Activated gamma-delta T cell (primary cell): ENCODE data around the gene TMEM8B.

ENCODE experiments used
- DNase-seq: peaks from one replicate; lab custom pipeline; 2025; lab: John Stamatoyannopoulos, UW

TMEM8B gene

DNA sequence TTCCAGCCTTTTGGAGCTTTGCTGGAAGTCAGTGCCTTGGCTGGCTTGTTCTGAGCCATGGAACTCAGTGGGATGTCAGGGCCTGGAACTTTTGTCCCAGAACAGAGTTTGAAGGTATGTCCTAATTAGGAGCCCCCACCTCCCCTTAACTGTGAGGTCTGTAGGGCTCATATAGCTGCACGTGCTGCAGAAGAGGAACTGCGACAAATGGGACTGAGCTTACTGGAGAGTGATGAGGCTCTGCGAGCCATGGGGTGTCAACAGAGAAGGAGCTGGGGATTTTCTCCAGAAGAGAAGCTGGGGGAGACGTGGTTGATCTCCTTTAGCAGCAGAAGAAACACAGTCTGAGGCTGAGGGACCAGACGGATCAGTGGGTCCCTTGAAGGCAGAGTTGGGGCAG lies 10.9 kb downstream of the TMEM8B start:
- DNase-seq, result no peak

DNA sequence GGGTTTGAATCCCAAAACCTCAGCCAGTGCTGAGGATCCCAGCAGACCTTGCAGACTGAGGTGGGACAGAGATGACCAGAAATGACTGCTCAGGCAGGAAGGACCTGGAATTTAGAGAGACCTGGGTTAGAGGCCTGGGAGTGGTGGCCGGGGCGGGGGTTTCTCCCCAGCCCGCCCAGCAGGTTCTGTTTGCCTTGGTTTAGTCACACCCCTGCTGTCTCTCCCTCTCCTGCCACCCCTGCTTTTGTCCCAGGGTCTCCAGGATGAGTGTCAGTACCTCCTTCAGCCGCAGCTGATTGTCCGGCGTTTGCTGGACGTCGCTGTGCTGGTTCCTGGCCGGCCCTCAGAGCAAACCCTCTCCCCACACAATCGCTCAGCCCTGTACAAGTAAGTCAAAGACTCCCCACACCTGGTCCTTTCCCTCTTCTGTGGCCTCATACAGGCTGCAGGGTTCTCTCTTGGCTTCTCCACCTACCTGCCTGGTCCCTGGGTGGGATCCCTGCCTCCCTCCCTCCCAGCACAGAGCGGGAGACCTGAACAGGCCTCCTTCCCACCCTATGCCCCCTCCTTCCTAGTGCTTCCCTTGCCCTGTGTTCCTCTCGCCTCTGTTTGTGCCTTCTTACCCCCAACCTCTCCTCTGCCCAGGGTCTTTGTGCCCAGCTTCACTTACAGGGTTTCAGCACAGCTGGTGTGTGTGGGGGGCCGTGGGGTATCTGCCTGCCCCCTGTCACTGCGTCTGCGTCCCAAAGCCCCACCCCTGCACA lies 12.0 kb downstream of the TMEM8B start:
- no peak for DNase-seq

DNA sequence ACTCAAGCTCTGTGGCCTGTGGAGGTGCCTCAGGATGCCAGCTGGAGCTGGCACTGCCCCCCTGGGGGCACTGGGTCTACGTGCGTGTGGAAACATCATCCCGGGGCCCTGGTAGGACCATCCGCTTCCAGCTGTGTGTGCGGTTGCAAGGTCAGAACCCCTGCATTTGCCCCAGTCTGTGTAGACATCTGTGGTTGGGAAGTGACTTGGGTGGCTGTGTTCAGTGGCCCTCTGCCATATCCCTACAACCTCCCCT lies 12.5 kb downstream of the TMEM8B start:
- no peak for DNase-seq

DNA sequence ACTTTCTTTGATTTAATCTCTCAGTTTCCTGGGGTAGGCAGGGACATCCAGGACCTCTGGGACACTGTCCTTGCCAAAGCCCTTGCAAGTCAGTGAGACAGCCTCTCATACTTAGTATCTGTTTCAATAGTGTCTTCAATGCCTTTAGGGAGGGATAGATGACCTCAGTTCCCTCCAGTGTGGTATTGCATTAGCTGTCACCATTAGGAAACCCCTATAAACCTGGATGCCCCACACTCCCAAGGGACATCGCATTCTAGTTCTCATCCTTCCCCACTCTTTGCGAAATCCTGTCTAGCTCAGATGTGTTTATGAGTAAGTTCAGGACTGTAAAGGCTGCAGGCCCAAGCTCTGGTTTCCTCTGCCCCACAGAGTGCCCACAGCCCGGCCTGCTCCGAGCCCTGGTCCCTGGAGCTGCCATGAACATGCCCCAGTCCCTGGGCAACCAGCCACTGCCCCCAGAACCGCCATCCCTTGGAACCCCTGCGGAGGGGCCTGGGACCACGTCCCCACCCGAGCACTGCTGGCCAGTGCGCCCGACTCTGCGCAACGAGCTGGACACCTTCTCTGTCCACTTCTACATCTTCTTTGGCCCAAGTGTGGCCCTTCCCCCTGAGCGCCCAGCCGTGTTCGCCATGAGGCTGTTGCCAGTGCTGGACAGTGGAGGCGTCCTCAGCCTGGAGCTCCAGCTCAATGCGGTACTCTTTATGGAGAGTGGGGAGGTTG lies 13.2 kb downstream of the TMEM8B start:
- no peak for DNase-seq

DNA sequence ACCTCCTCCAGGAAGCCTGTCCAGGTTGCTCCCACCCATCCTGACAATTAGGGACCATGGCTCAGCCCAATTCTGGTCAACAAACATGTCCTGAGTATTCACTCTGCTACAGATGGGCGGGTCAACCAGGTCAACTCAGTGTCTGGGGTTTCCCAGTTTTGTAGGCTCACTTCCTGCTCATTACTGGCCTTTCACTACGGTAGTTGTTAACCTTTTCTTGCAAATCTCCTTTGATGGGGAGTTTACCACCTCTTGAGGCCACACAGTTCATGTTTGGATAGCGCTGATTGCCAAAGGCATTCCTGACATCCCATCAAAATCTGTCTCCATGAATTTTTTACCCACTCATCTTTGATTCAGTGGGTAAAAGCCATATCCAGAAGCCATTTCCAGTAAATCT lies 13.8 kb downstream of the TMEM8B start:
- no peak for DNase-seq

DNA sequence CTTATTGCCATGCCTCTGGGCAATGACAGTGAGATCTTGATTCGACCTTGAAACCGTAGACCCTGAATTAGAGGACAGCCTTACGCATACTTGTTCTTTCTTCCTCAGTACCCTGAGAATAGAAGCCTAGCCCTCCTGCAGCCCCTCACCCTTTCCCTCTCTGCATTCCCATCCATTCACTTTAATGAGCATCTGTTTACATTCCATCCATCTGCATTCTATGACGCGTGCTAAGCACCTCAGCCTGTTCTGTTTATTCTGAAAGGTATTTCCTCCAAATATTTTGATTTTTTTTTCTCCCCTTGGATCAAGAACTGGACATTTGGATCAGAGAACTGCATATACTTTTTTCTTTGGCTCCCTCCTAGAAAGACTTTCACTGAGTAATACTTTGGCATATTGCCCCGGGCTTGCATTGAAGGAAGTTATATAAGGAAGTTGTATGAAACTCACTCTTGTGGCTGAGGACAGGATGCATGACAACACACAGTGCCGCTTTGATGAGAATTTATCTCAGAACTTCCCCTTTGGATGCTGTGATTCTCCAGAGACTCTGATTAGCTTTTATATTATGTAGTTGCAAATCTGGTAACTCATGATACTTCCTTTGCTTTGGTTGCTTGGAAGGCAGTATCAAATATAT lies 15.7 kb downstream of the TMEM8B start:
- no peak for DNase-seq

DNA sequence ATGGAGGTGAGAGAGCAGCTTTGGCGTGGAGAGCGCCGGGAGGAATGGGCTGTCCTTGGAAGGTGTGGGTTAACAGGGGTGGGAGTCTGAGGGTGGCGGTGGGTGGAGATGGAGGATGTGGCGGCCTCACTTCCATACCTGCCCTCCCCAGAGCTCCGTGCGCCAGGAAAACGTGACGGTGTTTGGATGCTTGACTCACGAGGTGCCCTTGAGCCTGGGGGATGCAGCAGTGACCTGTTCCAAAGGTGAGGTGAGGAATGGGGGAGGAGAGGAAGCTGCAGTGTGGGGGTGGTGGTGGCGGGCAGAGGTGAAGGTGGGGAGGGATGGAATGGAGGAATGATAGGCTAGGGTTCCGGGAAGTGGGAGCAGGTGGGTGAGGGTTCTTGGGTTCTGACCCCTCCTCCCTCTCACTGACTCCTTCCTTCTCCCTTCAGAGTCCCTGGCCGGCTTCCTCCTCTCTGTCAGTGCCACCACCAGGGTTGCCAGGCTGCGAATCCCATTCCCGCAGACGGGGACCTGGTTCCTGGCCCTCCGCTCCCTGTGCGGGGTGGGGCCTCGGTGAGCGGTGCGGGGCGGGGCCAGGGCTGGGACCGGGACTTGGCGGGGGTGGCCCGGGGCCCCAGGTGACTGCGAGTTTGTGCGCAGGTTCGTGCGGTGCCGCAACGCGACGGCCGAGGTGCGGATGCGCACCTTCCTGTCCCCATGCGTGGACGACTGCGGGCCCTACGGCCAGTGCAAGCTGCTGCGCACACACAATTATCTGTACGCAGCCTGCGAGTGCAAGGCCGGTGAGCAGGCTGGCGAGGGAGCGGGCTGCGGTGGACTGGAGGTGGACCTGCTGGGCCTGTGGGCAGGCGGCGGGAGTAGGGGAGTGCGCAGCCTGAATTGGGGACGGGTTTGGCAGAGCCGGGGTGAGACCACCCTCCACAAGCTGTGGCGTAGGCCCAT lies 17.1 kb downstream of the TMEM8B start:
- no peak for DNase-seq

DNA sequence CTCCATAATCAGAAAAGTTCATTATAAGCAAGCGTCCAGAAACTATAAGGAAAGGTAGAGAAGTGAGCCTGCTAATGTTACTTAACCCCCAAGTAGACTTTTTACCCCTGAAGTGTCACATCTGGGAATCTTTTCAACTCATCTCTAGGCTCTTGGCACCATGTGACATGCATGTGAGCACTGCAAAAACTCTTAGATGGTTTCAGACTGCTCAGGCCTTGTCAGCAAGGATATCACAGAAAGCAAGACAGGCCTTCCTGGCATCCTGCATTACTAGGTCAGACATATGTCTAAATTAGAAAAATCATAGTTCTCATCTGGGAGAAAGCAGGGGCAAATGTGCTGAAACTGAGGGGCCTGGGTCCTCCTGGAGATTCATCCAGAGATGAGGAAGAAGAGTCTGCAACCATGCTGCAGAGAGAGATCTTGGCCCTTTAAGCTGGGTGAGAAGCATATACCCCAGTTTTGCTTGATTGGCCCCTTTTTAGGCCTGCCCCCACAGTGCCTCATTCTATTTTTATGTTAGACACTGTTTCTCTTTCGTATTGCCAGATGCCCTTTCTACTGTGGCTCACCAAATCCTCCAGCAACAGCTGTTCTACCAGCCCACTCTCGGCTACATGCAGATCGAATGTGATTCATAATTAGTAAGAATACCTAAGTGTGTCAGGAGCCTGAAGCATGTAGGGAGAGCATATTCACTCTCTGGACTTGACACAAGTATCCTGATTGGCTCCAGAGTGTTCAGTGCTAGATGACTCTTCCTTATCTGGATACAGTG lies 19.0 kb downstream of the TMEM8B start:
- DNase-seq, result no peak

DNA sequence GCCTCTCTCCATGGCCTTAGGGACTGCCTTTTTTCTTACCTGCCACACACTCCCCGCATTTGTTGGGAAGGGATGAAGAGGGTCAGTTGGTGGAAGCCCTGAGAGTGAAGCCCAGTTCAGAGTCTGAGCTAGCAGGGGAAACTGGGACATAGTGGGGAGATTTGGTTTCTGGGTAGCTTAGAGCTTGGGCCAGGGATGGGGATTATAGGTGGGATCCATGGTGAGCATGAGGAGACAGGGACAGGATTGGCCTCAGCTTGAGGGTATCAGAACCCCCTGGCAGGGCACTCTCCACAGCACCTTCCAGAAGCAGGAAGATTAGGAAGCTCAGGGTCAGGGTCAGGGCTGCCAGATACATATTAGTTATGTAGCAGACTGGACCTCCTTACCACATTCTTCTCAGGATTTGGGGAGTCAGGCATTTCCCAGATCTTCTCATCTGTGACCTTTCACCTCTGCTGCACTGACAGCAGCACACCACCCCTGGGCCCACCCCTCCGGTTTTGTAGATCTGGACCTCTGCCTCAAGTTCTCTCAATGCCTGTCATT lies 23.3 kb downstream of the TMEM8B start:
- DNase-seq, result no peak

DNA sequence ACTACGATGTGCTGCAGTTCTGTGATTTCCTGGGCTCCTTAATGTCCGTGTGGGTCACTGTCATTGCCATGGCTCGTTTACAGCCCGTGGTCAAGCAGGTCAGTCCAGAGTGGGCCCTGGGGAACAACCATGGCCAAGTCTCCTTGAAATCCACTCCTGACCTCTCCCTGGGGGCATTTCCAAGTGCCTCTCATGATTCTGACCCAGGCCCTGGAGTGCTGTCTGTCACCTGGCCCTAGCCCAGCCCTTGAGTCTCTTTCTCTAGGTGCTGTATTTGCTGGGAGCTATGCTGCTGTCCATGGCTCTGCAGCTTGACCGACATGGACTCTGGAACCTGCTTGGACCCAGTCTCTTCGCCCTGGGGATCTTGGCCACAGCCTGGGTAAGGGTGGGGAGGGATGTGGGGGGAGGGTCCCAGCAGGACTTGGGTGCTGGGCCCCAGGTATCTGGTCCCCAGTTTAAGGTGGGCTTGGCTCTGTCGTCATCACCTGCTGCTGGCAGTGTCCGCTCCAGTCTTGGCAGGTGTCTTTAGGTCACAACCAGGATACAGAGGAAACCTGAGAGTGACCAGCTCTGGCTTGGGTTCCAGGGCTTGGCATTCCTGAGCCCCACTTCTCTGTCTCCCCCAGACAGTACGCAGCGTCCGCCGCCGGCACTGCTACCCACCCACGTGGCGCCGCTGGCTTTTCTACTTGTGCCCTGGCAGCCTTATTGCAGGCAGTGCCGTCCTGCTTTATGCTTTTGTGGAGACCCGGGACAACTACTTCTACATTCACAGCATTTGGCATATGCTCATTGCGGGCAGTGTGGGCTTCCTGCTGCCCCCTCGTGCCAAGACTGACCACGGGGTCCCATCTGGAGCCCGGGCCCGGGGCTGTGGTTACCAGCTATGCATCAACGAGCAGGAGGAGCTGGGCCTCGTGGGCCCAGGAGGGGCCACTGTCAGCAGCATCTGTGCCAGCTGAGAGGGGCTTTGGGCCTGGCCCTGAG lies 24.1 kb downstream of the TMEM8B start:
- DNase-seq, result no peak

DNA sequence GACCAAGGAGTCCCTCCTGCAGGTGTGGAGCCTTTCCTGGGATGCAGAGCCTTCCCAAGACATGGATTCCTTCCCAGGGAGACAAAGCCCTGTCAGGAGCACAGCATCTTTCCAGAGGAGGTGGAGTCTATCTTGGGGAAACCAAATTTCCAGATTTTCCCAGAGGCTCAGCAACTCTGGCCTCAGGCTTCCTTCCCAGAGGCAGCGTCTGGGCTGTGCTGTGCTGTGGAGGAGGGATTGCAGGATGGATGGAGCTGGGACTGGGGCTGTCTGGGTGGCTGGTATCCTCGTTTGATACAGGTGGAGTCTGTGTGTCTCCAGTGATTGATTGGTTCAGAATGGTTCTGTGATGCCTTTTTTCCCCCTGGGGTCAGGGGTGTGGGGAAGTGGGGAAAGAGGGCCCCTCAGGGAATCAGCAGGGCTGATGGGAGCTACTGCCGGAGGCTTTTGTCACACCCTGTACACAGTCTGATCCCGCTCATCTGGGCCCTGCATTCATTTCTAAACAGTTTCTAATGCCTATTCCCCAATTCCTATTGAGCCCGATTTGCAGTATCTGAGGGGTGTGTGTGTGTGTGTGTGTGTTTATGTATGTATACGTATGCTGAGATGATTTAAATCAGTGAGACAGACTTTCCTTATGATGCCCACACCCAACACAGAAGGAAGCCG lies 25.2 kb downstream of the TMEM8B start:
- no peak for DNase-seq

DNA sequence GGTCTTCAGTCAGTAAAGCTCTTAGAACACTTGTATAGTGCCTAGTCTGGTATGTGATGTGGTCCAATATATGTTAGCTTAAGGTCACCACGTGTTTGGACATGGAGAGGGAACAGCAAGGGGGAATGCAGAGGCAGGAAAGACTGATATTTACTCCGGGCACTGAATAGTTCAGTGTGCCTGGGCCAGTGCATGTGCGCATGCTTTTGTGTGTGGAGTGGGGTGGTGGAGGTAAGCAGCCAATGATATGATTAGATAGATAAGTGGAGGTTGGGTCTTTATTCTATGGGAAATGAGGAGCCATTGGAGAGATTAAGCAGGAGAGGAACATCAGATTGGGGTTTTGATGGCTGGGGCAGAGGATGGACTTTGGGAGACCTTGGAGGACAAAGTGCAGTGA lies 27.2 kb downstream of the TMEM8B start:
- DNase-seq, result no peak

DNA sequence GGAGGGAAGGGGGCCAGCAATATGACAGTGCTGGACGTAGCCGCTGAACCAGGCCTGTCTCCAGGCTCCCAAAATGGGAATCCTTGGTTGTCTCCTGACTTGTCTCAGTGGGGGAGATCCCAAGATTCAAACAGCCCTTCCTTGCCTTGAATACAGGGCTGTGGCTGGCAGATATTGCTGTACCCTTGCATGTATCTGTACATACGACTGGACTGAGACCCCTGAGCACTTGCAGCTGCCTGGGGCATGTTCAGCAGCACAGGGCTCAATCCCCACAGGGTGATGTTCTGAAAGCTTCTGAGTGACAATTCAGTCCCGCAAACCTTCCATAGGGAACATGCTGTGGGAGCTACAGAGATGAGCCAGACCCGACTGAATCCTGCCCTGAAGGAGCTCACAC lies 27.9 kb downstream of the TMEM8B start:
- DNase-seq, result no peak

DNA sequence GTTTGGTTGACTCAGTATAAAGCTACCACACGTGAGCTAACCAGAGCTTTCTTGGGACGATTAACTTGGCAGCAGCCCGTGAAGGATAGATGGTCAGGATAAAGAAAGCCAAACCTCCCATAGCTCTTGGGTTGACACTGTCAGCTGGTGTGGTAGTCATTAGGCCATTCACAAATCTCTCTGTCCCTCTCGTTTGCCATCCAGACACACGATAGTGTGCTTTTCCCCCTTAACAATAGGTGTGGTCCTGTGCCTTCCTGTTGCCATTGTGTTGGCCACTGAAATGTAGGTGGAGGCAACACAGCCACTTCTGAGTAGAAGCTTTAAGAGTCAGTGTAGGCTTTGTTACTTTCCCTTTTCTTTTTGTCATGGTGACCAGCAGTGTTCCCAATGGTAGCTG lies 29.4 kb downstream of the TMEM8B start:
- no peak for DNase-seq

DNA sequence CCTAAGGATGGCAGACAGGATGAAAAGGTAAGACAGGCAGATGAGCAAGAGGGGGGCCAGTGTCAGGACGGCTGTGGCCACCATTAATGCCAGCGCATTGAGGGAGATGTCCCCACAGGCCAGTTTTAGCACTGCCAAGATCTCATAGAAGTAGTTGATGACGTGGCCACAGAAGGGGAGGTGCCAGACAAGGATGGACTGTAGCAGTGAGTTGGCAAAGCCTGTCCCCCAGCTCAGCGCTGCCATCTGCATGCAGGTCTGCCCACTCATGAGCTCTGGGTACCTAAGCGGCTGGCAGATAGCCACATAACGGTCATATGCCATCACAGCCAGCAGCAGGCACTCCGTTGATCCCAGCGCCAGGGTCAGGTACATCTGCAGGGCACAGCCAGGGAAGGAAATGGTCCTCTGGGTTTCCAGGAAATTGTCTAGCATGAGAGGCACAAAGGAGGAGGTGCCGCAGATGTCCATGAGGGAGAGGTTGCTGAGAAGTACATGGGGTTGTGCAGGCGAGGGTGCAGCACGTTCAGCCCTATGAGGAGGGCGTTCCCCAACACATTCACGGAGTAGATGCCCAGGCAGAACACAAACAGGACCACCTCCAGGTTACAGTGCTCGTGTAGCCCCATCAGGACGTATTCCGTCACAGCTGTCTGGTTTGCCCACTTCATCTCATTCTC lies 30.4 kb downstream of the TMEM8B start:
- DNase-seq, result no peak

DNA sequence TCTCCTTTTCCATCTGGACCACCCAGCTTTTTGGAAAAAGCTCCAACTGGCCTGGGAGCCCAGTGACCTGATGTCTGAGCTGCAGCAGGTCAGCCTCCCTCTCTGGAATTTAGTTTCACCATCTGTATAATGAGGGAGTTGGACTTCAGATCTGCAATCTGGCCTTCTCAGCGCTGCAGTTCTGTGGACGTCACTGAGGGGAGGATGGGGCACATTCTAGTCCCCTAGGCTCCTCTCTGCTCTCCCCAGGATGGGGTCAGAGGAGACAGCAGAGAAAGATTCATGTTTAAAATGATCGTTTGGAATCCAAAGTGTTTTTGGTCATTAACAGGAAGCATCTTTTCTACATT lies 30.9 kb downstream of the TMEM8B start:
- no peak for DNase-seq

DNA sequence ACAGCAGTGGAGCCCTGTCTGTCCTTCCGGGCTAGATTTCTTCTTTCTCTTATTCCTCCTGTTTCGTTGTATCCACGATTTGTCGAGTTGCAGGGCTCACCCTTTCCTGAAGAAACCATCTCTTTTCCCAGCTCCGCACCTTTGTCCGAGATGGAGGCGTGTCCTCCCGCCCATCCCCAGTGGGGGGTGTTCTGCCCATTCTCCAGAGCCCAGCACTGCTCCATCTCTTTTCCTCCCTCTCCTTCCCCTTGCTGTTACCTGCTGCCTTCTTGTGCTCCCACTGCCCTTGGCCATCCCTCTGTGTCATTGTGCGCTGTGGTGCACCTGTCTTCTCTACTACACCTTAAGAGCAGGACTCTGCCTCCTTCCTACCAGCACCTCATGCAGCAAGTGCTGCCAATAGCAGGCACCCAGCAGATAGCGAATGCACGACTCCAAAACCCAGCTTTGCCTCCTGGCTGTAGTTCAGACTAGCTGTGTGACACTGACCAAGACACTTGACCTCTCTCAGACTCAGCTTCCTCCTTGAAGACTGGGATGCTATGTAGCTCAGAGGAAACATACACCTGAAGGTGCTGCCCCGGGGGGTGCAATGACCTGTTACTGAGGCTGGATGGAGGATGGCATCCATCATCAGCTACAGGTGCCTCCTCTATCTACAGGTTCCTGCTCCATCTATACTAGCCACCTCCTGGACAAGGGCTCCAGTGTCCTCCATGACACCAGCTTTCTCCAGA lies 32.3 kb downstream of the TMEM8B start:
- no peak for DNase-seq

DNA sequence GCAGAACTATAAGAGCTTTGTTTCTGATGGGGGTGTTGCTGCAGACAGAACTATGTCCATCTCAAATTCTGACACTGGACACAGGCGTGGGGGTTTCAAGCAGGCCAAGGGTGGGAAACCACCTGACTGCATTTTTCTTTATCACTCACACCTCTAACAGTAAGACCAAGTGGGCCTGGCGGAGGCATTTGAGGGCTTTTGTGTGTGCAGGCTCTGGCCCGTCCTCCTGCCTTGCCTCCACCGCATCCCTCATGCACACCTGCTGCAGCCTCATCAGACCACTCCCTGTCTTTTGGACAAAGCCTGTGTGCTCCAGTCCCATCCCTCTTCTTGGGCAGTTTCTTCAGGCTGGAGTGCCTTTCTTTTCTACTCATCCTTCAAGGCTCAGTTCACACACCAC lies 33.3 kb downstream of the TMEM8B start:
- no peak for DNase-seq
